ENCODE measurements around the gene TAOK3. TPM values are rescaled to one million over a fixed set of nuclear protein-coding genes. Genes with fewer than 3 reads are reported as not detected.

The TAOK3 gene
- total and polyA plus RNA-seq, 10 of the 15 experiments (the other 5 are each of a cell fraction or from before 2014, with no cell fraction given), result 41.3 to 131 (median 57.8) TPM

GRCh38 chr12:118183155-118183554 is 189.6 kb downstream of the TAOK3 start:
- ChIA-PET RAD21 (ENCODE audit: unreplicated experiment) (interaction anchor here (0.6 to 9.1 kb wide), 12 partner anchors 7 to 192 kb away, joined by 3 to 166 read pairs (median 12); partner anchors contain the start of genes SUDS3 and TAOK3), SMC1A (ENCODE audit: uncharacterized antibody, unreplicated experiment) (interaction anchor here (0.8 to 6.5 kb wide), 23 partner anchors 8 to 222 kb away, joined by 3 to 185 read pairs (median 5); partner anchors contain the start of genes PEBP1, SUDS3 and TAOK3), CTCF (interaction anchor here (0.7 to 7.1 kb wide), 27 partner anchors 8 to 192 kb away, joined by 3 to 277 read pairs (median 6); partner anchors contain the start of genes PEBP1, SUDS3 and TAOK3), POLR2A (interaction anchor here (0.9 to 4.2 kb wide), 8 partner anchors 18 to 193 kb away, joined by 3 to 23 read pairs (median 5); partner anchors contain the start of gene SUDS3)
- Histone ChIP-seq H3K9me3 (replicated peaks; ENCODE audit: control insufficient read depth, insufficient read depth, low read length) (no peaks in the 10 kb centered on the region), H3K9ac (ENCODE audit: control insufficient read depth, insufficient read depth, low read length) (no peak overlapping the region), H4K20me1 (ENCODE audit: control insufficient read depth, insufficient read depth) (no peaks in the 10 kb centered on the region), H3K36me3 (ENCODE audit: control insufficient read depth in 2 of 2, insufficient read depth in 2 of 2, low read length in 1 of 2) (peaks cover 9 to 12% of the 10 kb centered on the region in 2 experiments), H3K27ac (ENCODE audit: control insufficient read depth, insufficient read depth) (peak overlapping the region; percentile 68), H3K79me2 (ENCODE audit: control insufficient read depth, insufficient read depth, low read length) (no peaks in the 10 kb centered on the region), H3K4me2 (ENCODE audit: control insufficient read depth, insufficient read depth) (peak overlapping the region; percentile 62), H3K27me3 (replicated peaks in 1 of 2; ENCODE audit: control insufficient read depth in 2 of 2, insufficient read depth in 2 of 2, low read length in 1 of 2) (no peaks in the 10 kb centered on the region), H3K4me1 (ENCODE audit: control insufficient read depth, insufficient read depth, low read length) (peaks cover 27% of the 10 kb centered on the region), H3K4me3 (0 out of 2 replicates have a peak overlapping the region, but pooled peaks have one; percentile 21), H2AFZ (ENCODE audit: control insufficient read depth, low read depth, low read length) (no peak overlapping the region)
- no TSS peak for BruUV-seq (replicated peaks)
- intact Hi-C loops (cut with micrococcal nuclease; ENCODE audit: unreplicated experiment) (loop anchor here (2.0 to 5.0 kb wide), 3 partner anchors 54 to 174 kb away; no protein-coding TSS in a partner anchor), in situ Hi-C loops (cut with MboI) (loop anchor here (5.0 kb wide), 1 partner anchor 189 kb away; the partner anchor contains the start of gene TAOK3)
- ATAC-seq (peak; percentile 66), FAIRE-seq (peak; percentile 7), DNase-seq (ENCODE audit: low read depth, low spot score) (no peak)
- TF ChIP-seq MLLT1 (IDR thresholded peaks at IDR 0.05) (no peak), MTA2 (IDR thresholded peaks at IDR 0.05; ENCODE audit: low read depth) (0 out of 2 replicates have a peak, but pooled peaks have one; percentile 28)

DNA sequence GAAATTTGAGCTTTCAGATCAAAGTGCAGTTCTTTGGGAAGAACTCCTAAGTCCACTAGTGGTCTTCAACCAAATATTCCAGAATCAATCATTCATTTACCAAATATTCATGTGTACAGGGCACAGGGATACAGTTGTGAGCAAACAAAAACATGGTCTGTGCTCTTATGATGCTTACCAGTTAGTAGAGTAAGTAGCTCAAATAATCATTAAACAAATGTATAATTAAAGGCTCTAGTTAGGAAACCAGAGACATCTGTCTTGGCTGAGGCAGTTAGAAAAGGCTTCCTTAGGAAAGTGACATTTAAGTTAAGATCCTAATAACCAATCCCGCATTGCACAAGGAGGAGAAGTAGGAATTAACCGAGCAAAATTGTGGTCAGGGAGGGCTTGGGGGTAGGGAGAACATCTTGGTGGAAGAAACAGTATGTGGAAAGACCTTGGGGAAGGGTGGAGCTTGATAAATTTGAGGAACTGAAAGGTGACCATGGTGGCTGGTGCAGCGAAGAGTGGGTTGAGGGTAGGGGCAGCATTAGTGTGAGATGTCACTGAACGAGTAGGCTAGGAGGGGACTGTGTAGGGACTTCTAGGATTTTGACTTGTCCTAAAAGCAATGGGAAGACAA is 196.8 kb downstream of the TAOK3 start:
- intact Hi-C loops (cut with micrococcal nuclease; ENCODE audit: unreplicated experiment), result no loop called here
- Histone ChIP-seq H3K27me3 (replicated peaks in 1 of 2; ENCODE audit: control insufficient read depth in 2 of 2, insufficient read depth in 2 of 2, low read length in 1 of 2) (no peaks in the 10 kb centered on the region), H2AFZ (ENCODE audit: control insufficient read depth, low read depth, low read length) (no peak overlapping the region), H3K4me2 (ENCODE audit: control insufficient read depth, insufficient read depth) (peak overlapping the region; percentile 50), H4K20me1 (ENCODE audit: control insufficient read depth, insufficient read depth) (no peaks in the 10 kb centered on the region), H3K4me1 (ENCODE audit: control insufficient read depth, insufficient read depth, low read length) (peaks cover 8% of the 10 kb centered on the region), H3K4me3 (no peak overlapping the region), H3K9me3 (replicated peaks; ENCODE audit: control insufficient read depth, insufficient read depth, low read length) (no peaks in the 10 kb centered on the region), H3K79me2 (ENCODE audit: control insufficient read depth, insufficient read depth, low read length) (no peaks in the 10 kb centered on the region), H3K27ac (ENCODE audit: control insufficient read depth, insufficient read depth) (peak overlapping the region; percentile 22; the same call in 1 of the 2 replicates), H3K36me3 (ENCODE audit: control insufficient read depth in 2 of 2, insufficient read depth in 2 of 2, low read length in 1 of 2) (peaks cover 7 to 18% of the 10 kb centered on the region in 2 experiments), H3K9ac (ENCODE audit: control insufficient read depth, insufficient read depth, low read length) (no peak overlapping the region)
- CTCF ChIA-PET, result interaction anchor here (1.0 to 4.2 kb wide), 12 partner anchors 8 to 301 kb away, joined by 3 to 30 read pairs (median 4); partner anchors contain the start of genes SUDS3 and TAOK3
- in situ Hi-C loops (cut with MboI), result no loop called here
- peak; percentile 38 for FAIRE-seq
- peak; percentile 99 for ATAC-seq
- SMC1A ChIA-PET (ENCODE audit: uncharacterized antibody, unreplicated experiment), result interaction anchor here (0.6 to 4.1 kb wide), 16 partner anchors 8 to 201 kb away, joined by 3 to 18 read pairs (median 5); partner anchors contain the start of gene SUDS3
- POLR2A ChIA-PET, result interaction anchor here (0.6 to 1.3 kb wide), 6 partner anchors 9 to 201 kb away, joined by 3 to 6 read pairs (median 4); partner anchors contain the start of genes PEBP1 and TAOK3
- RAD21 ChIA-PET (ENCODE audit: unreplicated experiment), result interaction anchor here (0.6 to 1.6 kb wide), 5 partner anchors 8 to 200 kb away, joined by 3 to 5 read pairs (median 5); partner anchors contain the start of genes SUDS3 and TAOK3
- 25% methylated on average over 4 of the region's 4 CpGs for WGBS (ENCODE audit: insufficient coverage, insufficient replicate concordance, low lambda C conversion rate, missing lambda C conversion rate)
- no TSS peak for BruUV-seq (replicated peaks)
- DNase-seq (ENCODE audit: low read depth, low spot score), result peak; percentile 45
- TF ChIP-seq PKNOX1 (IDR thresholded peaks at IDR 0.05) (no peak), MTA2 (IDR thresholded peaks at IDR 0.05; ENCODE audit: low read depth) (no peak), NR2C2 (IDR thresholded peaks at IDR 0.05; ENCODE audit: borderline replicate concordance, control insufficient read depth, insufficient read length, low read depth) (no peak), MLLT1 (IDR thresholded peaks at IDR 0.05) (no peak), ATF7 (IDR thresholded peaks at IDR 0.05; ENCODE audit: low read depth) (0 out of 2 replicates have a peak, but pooled peaks have one; percentile 13), IRF4 (IDR thresholded peaks at IDR 0.05; ENCODE audit: low read depth, low read length) (peak; percentile 87), USF2 (IDR thresholded peaks at IDR 0.05; ENCODE audit: borderline replicate concordance, low read depth, low read length) (no peak), YY1 (IDR thresholded peaks at IDR 0.05; ENCODE audit: low read depth, low read length) (no peak)
